AG10803 (cell line): ENCODE data around the gene GDPGP1.

Experiments
- DNase-seq: peaks from one replicate; pipeline ENCODE4 v3.0.0; 2010; ENCODE audit warnings: low read depth
- H3K4me3 ChIP-seq: 2 replicates; pipeline ENCODE4 v1.5.1; 2011; ENCODE audit warnings: mild to moderate bottlenecking, low read length, control low read depth
- TF ChIP-seq, protein P1 (sequence below): conservative IDR thresholded peaks from 2 replicates; pipeline ENCODE4 v1.5.1; 2011; ENCODE audit warnings: mild to moderate bottlenecking, low read length, control low read depth, inconsistent platforms

GDPGP1 gene

DNA sequence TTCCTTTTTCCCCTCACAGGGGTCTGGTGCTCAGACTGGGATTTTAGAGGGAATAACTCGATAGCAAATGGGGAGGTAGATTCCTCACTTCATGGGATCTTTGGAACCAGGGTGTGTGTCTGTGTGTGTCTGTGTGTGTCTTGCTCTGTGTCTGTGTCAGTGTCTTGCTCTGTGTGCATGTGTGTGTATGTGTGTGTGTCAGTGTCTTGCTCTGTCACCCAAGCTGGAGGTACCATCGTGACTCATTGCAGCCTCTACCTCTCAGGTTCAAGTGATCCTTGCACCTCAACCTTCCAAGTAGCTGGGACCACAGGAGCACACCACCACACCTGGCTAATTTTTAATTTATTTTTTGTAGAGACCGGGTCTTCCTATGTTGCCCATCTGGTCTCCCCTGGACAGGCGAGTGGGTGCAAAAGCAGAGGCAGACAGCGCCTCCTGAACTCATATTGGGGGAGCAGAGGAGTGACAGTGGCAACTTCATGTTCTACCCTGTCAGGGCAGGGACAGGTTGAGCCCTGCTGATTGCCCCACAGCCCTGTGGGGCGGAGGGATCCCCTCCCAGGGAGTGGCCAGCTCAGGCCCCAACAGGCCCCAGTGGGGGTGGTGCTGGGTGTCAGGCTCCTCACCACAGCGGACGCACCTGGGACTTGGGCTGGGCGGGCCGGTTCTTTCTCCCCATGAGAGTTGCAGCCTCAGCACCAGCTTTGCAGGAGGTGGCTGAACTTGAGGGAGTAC is 43.2 kb upstream of the GDPGP1 start:
- H3K4me3 ChIP-seq = no peak overlapping the region
- TF ChIP-seq, protein P1, sequence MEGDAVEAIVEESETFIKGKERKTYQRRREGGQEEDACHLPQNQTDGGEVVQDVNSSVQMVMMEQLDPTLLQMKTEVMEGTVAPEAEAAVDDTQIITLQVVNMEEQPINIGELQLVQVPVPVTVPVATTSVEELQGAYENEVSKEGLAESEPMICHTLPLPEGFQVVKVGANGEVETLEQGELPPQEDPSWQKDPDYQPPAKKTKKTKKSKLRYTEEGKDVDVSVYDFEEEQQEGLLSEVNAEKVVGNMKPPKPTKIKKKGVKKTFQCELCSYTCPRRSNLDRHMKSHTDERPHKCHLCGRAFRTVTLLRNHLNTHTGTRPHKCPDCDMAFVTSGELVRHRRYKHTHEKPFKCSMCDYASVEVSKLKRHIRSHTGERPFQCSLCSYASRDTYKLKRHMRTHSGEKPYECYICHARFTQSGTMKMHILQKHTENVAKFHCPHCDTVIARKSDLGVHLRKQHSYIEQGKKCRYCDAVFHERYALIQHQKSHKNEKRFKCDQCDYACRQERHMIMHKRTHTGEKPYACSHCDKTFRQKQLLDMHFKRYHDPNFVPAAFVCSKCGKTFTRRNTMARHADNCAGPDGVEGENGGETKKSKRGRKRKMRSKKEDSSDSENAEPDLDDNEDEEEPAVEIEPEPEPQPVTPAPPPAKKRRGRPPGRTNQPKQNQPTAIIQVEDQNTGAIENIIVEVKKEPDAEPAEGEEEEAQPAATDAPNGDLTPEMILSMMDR = no peak
- no peak for DNase-seq

DNA sequence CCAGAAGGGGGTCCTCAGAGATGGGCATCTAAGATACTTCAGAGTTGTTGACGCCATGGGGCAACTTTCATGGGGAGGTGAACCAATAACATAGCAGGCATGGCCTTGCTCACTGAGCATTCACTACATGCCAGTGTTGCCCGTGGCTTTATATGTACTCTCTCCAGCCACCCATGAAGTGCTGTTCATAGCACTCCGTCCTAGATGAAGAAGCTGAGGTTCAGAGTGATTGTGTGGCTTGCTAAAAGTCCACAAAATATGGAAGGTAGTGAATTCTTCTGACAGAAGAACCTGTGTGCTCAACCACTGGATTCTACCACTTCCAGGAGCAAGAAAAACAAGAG is 42.7 kb upstream of the GDPGP1 start:
- no peak for DNase-seq
- TF ChIP-seq, protein P1 = no peak
- H3K4me3 ChIP-seq = no peak overlapping the region

DNA sequence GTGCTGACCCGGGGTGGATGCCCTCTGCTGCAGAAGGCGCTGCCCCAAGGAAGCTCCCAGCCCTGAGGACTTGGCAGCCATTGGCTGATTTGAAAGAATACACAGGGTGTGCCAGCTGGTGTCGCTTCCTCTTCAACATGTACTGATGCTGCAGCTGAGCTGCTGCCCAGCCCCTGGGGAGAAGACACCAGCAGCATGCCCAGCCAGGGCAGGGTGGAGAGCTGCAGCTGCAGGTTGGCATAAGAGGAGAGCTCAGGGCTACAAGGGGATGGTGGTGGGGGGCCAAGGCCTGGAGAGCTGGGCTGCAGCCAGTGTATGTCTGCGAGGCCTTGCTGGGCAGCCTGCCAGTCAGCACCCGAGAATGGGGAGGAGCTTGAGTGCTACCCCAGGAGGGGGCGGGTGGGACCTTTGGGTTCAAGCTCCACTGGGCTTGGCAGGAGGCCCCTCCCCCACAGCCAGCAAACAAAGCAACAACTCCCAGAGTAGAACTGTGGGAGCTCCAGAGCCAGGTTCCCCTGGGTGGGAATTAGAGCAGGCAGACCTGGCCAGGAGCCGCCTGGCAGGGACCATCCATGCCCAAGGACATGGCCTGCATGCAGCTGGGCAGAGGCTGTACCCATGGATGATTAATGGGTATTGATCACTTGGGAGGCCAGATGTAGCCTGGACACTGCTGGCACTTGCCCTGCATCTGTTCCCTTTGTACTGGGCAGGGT is 42.1 kb upstream of the GDPGP1 start:
- DNase-seq = peak; percentile 12
- H3K4me3 ChIP-seq = no peak overlapping the region
- TF ChIP-seq, protein P1 = no peak

DNA sequence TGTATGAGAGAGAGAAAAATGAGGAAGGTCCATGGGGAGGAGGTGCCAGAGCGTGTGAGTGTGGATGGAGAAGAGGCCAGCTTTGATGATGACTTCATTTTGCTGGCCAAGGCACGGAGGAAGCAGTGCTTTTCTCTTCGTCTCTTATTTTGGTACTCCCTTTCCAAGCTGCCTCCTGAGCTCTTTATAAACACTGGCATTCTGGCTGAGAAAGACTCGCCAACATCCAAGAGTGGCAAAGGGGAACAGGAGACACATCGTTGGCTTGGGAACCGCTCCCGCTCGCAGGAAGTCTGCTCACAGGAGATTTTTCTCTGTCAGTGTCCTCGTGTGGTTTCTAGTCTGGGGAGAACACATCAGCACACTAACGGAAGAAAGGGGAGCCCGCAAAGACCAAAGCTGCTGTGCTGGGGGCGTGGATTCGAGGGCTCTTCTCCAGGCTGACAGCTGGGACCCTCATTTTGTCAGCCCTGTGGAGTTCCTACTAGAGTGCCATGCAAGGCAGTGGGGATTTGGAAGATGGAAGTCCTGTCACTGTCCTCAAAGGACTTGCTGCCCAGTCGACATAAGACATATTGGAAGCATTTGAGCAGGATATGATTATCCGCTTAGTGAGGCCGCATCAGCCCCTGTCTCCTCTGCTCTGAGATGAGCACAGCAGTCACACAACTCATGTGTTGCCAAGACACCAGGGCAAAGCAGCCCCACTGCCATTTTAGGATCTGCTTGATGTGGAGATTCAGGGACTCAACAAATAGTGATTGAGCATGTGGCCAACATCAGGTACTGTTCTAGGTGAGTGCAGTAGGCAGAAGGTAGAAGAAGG is 40.8 kb upstream of the GDPGP1 start:
- no peak overlapping the region for H3K4me3 ChIP-seq
- TF ChIP-seq, protein P1 = no peak
- no peak for DNase-seq

DNA sequence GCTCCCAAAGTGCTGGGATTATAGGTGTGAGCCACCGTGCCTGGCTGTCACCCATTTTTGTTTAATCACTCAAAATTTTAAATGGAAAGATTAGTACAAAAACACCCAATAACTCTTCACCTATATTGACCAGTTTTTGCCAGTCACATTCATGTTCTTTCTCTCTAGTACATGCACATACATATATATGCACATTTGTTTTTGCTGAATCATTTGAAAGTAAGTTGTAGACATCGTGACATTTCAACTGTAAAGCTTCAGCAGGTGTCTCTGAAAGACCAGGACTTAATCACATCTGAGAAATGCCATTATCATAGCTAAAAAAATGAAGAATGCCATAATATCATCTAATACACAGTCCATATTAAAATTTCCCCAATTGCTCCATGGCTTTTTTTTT is 39.4 kb upstream of the GDPGP1 start:
- TF ChIP-seq, protein P1 = no peak

DNA sequence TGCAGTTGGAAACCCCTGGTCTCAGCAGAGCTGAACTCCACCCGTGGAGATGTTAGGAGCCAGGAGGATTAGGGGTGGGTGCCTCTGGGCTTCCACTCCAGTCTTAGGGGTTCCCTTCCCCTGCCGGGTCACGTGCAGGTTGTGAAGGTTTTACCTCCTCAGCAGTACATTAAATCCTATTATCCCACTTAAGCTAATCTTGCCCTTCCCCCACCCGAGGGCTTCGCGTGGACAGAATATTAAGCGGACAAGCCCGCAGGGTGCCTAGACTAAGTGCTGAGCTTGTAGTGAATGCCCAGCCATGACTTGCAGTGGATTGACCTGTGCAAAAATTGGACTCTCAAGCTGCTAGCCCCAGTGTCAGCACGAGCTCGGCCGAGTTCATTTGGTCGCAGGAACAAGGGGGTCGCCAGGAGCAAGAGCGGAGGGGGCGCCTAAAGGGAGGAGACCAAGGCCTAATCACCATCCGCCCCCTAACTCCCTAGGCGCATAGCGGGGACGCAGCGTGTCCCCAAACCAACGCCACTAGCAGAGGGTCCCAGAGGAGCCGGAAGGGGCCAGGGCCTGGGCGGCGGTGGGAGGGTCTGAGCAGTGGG is 33.4 kb upstream of the GDPGP1 start:
- TF ChIP-seq, protein P1 = no peak
- no peak for DNase-seq
- peak overlapping the region; percentile 67 for H3K4me3 ChIP-seq

More for the DNA sequence above, 39.4 kb upstream of the GDPGP1 start:
- no peak for DNase-seq
- H3K4me3 ChIP-seq = no peak overlapping the region
